ENCODE data around the gene GRAMD1B. TPM values are rescaled to one million over a fixed set of nuclear protein-coding genes. Genes with fewer than 3 reads are reported as not detected.

GRAMD1B gene
- total RNA-seq, 2 donors from 2014 or later, result 3.1 to 3.8 TPM

DNA sequence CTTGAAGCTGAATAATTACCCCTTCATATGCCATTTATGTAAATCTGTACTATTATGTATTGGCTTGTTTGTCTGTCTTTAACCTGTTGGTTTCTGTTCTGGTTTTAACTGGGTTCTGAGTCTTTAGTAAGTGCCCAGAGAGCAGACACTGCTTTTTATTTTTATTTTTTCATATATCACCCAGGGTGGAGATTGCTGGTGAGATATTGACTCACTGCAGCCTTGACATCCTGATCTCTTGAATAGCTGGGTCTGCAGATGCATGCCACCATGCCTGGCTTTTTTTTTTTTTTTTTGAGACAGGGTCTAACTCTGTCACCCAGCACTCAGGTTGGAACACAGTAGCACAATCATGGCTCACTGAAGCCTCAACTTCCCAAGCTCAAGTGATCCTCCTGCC is 19.4 kb downstream of the GRAMD1B start:
- Histone ChIP-seq H3K9me3 (no peaks in the 10 kb centered on the region), H3K27ac (no peak overlapping the region), H3K36me3 (no peaks in the 10 kb centered on the region), H3K4me3 (no peak overlapping the region), H3K27me3 (no peaks in the 10 kb centered on the region), H3K4me1 (peaks cover 0 to 16% of the 10 kb centered on the region in 2 donors)
- TF ChIP-seq CTCF (IDR thresholded peaks at IDR 0.05), result no peak
- no peak for DNase-seq (ENCODE audit: low spot score)

GRCh38 chr11:123450623-123451022 is 20.6 kb downstream of the GRAMD1B start:
- Histone ChIP-seq H3K27ac (no peak overlapping the region), H3K9me3 (no peaks in the 10 kb centered on the region)
- no peak for DNase-seq (ENCODE audit: low spot score)

GRCh38 chr11:123451183-123451781 is 21.2 kb downstream of the GRAMD1B start:
- H3K27ac ChIP-seq, result no peak overlapping the region
- no peaks in the 10 kb centered on the region for H3K36me3 ChIP-seq
- TF ChIP-seq CTCF (IDR thresholded peaks at IDR 0.05), result no peak

More at GRCh38 chr11:123450623-123451022, 20.6 kb downstream of the GRAMD1B start:
- Histone ChIP-seq H3K27me3 (no peaks in the 10 kb centered on the region), H3K4me1 (peaks cover 0 to 16% of the 10 kb centered on the region in 2 donors), H3K36me3 (no peaks in the 10 kb centered on the region), H3K4me3 (no peak overlapping the region)
- TF ChIP-seq CTCF (IDR thresholded peaks at IDR 0.05), result no peak

DNA sequence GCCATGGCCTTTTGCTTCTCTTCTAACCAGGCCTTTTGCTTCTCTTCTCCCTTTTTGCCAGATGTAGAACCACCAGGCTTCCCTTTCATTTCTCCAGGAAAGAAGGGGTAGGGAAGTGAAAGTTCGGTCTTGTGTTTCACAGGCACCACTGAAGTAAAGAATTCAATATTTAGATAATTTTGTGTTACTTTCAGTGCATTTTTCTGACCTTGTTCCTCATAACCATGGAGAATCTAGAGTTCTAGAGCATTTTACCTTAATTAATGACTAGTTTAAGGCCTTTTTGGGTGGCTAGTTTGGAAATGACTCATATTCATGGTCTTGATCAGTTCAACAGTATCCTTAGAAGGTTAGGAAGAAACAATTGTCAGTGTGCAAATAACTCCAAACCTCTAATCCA is 22.7 kb downstream of the GRAMD1B start:
- no peak overlapping the region for H3K27ac ChIP-seq

More at GRCh38 chr11:123451183-123451781, 21.2 kb downstream of the GRAMD1B start:
- no peaks in the 10 kb centered on the region for H3K27me3 ChIP-seq
- no peak for DNase-seq (ENCODE audit: low spot score)
- H3K4me1 ChIP-seq, result peaks cover 0 to 16% of the 10 kb centered on the region in 2 donors
- no peaks in the 10 kb centered on the region for H3K9me3 ChIP-seq
- H3K4me3 ChIP-seq, result no peak overlapping the region

GRCh38 chr11:123454060-123454651 is 24.1 kb downstream of the GRAMD1B start:
- no peak for DNase-seq (ENCODE audit: low spot score)
- Histone ChIP-seq H3K27me3 (no peaks in the 10 kb centered on the region), H3K4me3 (no peak overlapping the region), H3K4me1 (peaks cover 0 to 16% of the 10 kb centered on the region in 2 donors), H3K27ac (no peak overlapping the region), H3K36me3 (no peaks in the 10 kb centered on the region), H3K9me3 (no peaks in the 10 kb centered on the region)
- no peak for TF ChIP-seq CTCF (IDR thresholded peaks at IDR 0.05)

More for the DNA sequence above, 22.7 kb downstream of the GRAMD1B start:
- Histone ChIP-seq H3K36me3 (no peaks in the 10 kb centered on the region), H3K4me1 (peaks cover 0 to 16% of the 10 kb centered on the region in 2 donors), H3K27me3 (no peaks in the 10 kb centered on the region), H3K4me3 (no peak overlapping the region), H3K9me3 (no peaks in the 10 kb centered on the region)
- TF ChIP-seq CTCF (IDR thresholded peaks at IDR 0.05), result no peak
- DNase-seq (ENCODE audit: low spot score), result no peak

All from right atrium auricular region (tissue), 2 donors.